Brain microvascular endothelial cell (primary cell): ENCODE data around the gene EVA1B.

Experiments
- DNase-seq: peaks from one replicate; pipeline ENCODE4 v3.0.0-alpha.2; 2020
- H3K27ac ChIP-seq: fragments of 250-450 bp; sonication (Bioruptor Pico); 2 replicates; pipeline ENCODE4 v1.5.1; 2020; ENCODE audit warnings: mild to moderate bottlenecking, moderate library complexity
- H3K27me3 ChIP-seq: fragments of 250-450 bp; sonication (Bioruptor Pico); replicated peaks from 2 replicates; pipeline ENCODE4 v1.5.1; 2020; ENCODE audit warnings: mild to moderate bottlenecking
- H3K36me3 ChIP-seq: fragments of 250-450 bp; sonication (Bioruptor Pico); replicated peaks from 2 replicates; pipeline ENCODE4 v1.5.1; 2020; ENCODE audit warnings: mild to moderate bottlenecking
- H3K4me3 ChIP-seq: 2 replicates; pipeline ENCODE4 v1.5.1; 2011; ENCODE audit warnings: low read depth, mild to moderate bottlenecking, control low read depth, low read length, moderate library complexity
- CTCF ChIP-seq: IDR thresholded peaks from 2 replicates; pipeline ENCODE4 v1.5.1; 2011; ENCODE audit warnings: low read depth, mild to moderate bottlenecking, moderate library complexity, low read length, control low read depth, inconsistent platforms; ENCODE audit errors: missing control alignments
- in situ Hi-C: cut with HindIII; loops from 2 replicates; pipeline ENCODE4 v1.10.0; 2017; ENCODE audit warnings: low sequenced_read_pairs, low pct_ligation_motif_present

The EVA1B gene

DNA sequence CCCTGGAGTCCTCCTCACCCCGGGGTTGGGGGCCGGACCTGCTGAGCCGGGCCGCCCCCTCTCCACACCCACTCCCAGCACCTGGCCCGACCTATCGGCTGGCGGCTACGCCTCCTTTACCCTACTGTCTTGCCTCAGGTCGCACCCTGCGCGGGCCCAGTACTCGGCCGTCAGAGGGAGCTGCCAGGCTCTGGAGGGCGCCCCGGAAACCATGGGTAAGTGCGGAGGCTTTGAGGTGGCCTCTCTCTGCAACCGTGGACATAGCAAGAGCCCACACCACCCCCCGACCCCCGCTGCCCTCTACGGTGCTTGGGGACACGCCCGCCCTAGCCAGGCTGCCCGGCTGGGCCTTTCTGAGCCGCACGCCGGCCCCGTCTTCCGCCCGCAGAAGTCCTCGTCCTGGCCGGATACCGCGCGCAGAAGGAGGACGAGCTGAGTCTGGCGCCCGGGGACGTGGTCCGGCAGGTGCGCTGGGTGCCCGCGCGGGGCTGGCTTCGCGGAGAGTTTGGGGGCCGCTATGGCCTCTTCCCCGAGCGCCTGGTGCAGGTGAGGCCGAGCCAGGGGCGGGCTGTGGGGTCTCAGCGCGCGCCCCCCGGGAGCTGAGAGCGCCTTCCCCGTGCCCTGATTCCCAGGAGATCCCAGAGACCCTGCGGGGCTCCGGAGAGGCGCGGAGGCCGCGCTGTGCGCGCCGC is 17.1 kb downstream of the EVA1B start, which contains the start of gene SH3D21:
SH3D21 (plus strand) TSS at position 159 of the 692 bp plus-strand sequence; CDS start at position 212, 53 bp downstream.
- in situ Hi-C loops, result no loop called here
- peaks cover 33% of the 10 kb centered on the region for H3K36me3 ChIP-seq
- no peaks in the 10 kb centered on the region for H3K27me3 ChIP-seq
- H3K27ac ChIP-seq, result no peak within 1 kb of the TSS
- DNase-seq, result no peak
- H3K4me3 ChIP-seq, result peak within 1 kb of the TSS; percentile 60
- peak; percentile 38 for TF ChIP-seq CTCF

DNA sequence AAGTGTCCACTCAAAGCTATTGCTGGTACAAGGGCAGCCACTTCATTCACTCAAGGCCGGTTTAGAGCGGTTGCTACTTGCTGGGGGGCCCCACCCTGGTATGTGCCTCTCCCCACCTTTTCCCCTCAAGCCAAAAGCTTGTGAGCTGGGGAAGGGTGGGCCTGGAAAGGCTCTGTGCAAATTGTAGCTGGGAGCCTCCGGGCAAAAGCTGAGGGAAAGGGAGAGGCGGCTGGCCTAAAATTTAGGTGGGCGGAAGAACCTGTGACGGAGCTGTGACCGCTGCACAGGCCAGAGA is 17.6 kb downstream of the EVA1B start:
- no peak overlapping the region for H3K4me3 ChIP-seq
- in situ Hi-C loops, result no loop called here

DNA sequence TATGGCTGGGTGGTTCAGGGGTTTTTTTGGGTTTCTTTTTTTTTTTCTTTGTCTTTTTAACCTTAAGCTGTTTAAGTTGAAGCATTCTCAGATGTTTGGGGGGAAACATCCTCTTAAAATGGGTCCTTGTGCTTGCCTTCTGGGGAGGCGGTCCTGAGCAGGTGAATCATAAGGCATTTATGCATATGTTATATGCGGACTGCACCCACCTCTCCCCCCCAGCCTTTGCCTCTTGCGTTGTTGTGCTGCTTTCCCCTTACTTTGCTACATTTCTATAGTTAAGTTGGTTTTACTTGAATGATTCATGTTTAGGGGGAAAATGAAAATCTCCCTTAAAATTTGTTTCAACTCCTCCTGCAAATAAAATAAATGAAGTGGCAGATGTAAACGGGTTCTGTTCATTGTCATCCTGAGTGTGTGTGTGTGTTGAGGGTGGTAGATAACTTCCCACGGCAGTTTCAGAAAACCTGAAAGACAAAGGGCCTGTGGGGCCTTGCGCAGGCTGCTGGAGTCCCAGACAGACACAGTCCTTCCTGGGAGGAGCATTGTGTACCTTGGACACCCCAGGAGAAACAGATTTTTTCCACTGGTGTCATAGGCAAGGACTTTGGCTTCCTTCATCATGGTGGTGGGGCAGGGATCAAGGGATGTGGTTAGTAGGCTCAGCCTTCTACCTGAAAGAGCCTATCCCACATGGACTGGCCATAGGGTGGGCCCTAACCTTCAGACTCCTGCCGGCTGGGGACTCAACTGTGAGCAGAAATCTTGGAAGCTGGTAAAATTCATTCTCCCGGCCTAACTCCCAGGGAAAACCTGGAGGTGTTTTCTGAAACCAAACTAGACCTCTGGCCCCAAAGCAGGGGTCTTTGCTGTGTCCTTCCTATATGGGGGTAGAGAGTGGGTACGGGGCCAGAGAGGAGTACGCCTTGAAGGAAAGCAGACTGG is 18.2 kb downstream of the EVA1B start:
- no peak for TF ChIP-seq CTCF
- no peaks in the 10 kb centered on the region for H3K27me3 ChIP-seq
- peaks cover 43% of the 10 kb centered on the region for H3K36me3 ChIP-seq
- in situ Hi-C loops, result no loop called here
- no peak overlapping the region for H3K4me3 ChIP-seq
- H3K27ac ChIP-seq, result no peak overlapping the region
- DNase-seq, result no peak

More for the DNA sequence above, 17.6 kb downstream of the EVA1B start:
- peaks cover 38% of the 10 kb centered on the region for H3K36me3 ChIP-seq
- DNase-seq, result no peak
- no peaks in the 10 kb centered on the region for H3K27me3 ChIP-seq
- TF ChIP-seq CTCF, result no peak
- no peak overlapping the region for H3K27ac ChIP-seq

GRCh38 chr1:36304521-36304920 is 18.9 kb downstream of the EVA1B start:
- no peaks in the 10 kb centered on the region for H3K27me3 ChIP-seq
- H3K4me3 ChIP-seq, result no peak overlapping the region
- DNase-seq, result no peak
- peaks cover 40% of the 10 kb centered on the region for H3K36me3 ChIP-seq
- no peak overlapping the region for H3K27ac ChIP-seq
- in situ Hi-C loops, result no loop called here
- no peak for TF ChIP-seq CTCF

GRCh38 chr1:36303650-36304360 is 19.6 kb downstream of the EVA1B start:
- in situ Hi-C loops, result no loop called here
- peaks cover 41% of the 10 kb centered on the region for H3K36me3 ChIP-seq
- DNase-seq, result no peak

More at GRCh38 chr1:36303650-36304360, 19.6 kb downstream of the EVA1B start:
- no peak overlapping the region for H3K27ac ChIP-seq
- TF ChIP-seq CTCF, result no peak
- H3K4me3 ChIP-seq, result no peak overlapping the region
- no peaks in the 10 kb centered on the region for H3K27me3 ChIP-seq
